ENCODE measurements around the gene MAPT. TPM values are rescaled to one million over a fixed set of nuclear protein-coding genes. Genes with fewer than 3 reads are reported as not detected.

The MAPT gene
- polyA plus RNA-seq, 2 donors = 4.5 to 4.7 TPM

DNA sequence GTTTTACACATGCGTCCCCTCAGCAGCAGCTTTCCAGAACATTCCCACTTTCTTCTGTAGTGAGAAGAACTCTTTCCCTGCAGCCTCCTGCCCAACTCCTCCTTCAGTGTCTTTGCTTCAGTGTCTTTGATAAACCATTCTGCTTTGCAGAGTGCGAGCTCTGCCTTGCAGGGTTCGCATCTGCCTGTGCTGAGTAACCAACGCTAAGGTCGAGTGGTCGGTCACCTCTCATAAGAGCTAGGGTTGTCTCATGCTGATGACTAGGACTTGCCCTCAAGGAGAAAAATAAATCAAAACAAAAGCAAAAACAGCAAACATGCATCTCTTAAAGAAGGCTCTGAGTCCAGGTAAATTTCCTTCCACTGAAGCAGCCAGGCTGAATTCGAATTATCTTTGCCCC is 22.7 kb downstream of the MAPT start:
- WGBS, 2 donors = 73 to 76% methylated on average over 7 of the region's 7 CpGs
- H3K9me3 ChIP-seq (ENCODE audit: control insufficient read depth in 2 of 2, insufficient read depth in 1 of 2, low read depth in 1 of 2, low read length in 1 of 2) = peaks cover 0 to 2% of the 10 kb centered on the region in 2 donors
- no peaks in the 10 kb centered on the region for H3K4me1 ChIP-seq (ENCODE audit: control insufficient read depth in 2 of 2, insufficient read depth in 2 of 2, low read length in 1 of 2)
- H3K27ac ChIP-seq (ENCODE audit: low read depth in 2 of 2, low read length in 1 of 2) = no peak overlapping the region
- H3K4me3 ChIP-seq (ENCODE audit: low read depth in 1 of 2, low read length in 2 of 2) = no peak overlapping the region
- no peaks in the 10 kb centered on the region for H3K27me3 ChIP-seq (ENCODE audit: control insufficient read depth in 1 of 2, insufficient read depth in 2 of 2, low read length in 2 of 2)
- no peaks in the 10 kb centered on the region for H3K36me3 ChIP-seq (ENCODE audit: control insufficient read depth in 2 of 2, insufficient read depth in 2 of 2, low read length in 1 of 2)

DNA sequence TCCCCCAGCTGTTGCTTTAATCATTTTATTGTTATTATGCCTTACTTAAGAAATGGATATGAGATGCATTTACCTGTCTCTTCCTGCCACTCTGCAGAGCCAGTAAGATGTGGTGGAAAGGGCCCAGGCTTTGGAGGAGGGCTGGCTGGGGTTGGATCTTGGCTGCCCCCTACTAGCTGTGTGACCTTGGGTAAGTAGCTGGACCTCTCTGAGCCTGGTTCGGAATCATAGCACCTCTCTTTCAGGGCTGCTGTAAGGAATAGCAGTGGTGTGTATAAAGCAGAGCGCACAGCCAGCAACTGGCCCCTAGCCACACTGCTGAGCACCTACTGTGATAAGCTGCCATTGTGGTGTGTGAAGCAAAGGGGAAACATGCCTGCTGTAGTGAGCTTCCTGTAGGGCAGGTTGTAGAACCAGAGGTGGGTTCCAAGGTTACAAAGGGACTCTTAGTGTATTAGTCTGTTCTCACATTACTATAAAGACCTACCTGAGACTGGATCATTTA is 23.9 kb downstream of the MAPT start:
- Histone ChIP-seq H3K27ac (ENCODE audit: low read depth in 2 of 2, low read length in 1 of 2) (no peak overlapping the region), H3K4me3 (ENCODE audit: low read depth in 1 of 2, low read length in 2 of 2) (no peak overlapping the region), H3K9me3 (ENCODE audit: control insufficient read depth in 2 of 2, insufficient read depth in 1 of 2, low read depth in 1 of 2, low read length in 1 of 2) (peaks cover 0 to 2% of the 10 kb centered on the region in 2 donors), H3K27me3 (ENCODE audit: control insufficient read depth in 1 of 2, insufficient read depth in 2 of 2, low read length in 2 of 2) (no peaks in the 10 kb centered on the region), H3K36me3 (ENCODE audit: control insufficient read depth in 2 of 2, insufficient read depth in 2 of 2, low read length in 1 of 2) (no peaks in the 10 kb centered on the region), H3K4me1 (ENCODE audit: control insufficient read depth in 2 of 2, insufficient read depth in 2 of 2, low read length in 1 of 2) (no peaks in the 10 kb centered on the region)
- WGBS, 2 donors = 93 to 95% methylated on average over 2 of the region's 2 CpGs

DNA sequence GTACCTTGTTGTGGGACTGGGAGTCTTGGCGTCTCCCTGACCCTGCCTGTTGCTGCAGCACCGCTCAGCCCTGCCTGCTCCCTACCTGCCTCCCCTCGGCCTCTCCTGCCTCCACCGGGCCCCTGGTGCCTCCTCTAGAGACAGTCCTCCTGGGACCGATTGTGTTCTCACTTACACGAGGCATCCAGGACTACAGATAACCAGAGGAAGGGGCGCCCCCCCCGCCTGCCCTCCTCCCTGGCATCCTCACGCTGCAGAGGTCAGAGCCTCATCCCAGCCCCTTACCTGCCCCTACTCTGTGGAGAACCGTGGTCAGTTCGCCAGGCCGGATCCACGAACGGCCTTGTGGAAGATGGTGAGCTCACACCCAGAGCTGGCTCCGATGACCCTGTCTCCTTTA is 24.8 kb downstream of the MAPT start:
- 80% methylated on average over 15 of the region's 15 CpGs for WGBS, 2 donors
- no peak overlapping the region for H3K27ac ChIP-seq (ENCODE audit: low read depth in 2 of 2, low read length in 1 of 2)
- no peaks in the 10 kb centered on the region for H3K4me1 ChIP-seq (ENCODE audit: control insufficient read depth in 2 of 2, insufficient read depth in 2 of 2, low read length in 1 of 2)
- no peaks in the 10 kb centered on the region for H3K27me3 ChIP-seq (ENCODE audit: control insufficient read depth in 1 of 2, insufficient read depth in 2 of 2, low read length in 2 of 2)
- H3K36me3 ChIP-seq (ENCODE audit: control insufficient read depth in 2 of 2, insufficient read depth in 2 of 2, low read length in 1 of 2) = no peaks in the 10 kb centered on the region
- no peak overlapping the region for H3K4me3 ChIP-seq (ENCODE audit: low read depth in 1 of 2, low read length in 2 of 2)
- no peaks in the 10 kb centered on the region for H3K9me3 ChIP-seq (ENCODE audit: control insufficient read depth in 2 of 2, insufficient read depth in 1 of 2, low read depth in 1 of 2, low read length in 1 of 2)

DNA sequence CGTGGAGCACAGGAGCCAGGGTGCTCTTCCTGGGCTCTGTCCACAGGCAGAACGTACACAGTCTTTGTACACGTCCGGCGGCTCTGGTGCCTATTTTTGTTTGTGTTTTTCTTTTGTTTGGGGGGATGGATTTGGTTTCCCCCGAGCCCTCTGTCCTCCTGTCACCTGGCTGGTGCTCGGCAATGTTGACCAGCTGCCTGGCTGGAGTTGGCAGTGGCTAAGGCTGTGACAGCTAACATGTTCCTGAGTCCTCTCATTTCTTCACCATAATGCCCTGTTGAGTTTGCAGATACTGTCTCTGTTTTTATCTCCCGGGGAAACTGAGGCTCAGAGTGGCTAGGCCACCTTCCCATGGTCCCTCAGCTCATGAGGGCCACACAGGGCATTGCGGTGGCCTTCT is 25.7 kb downstream of the MAPT start:
- WGBS, 2 donors = 74 to 82% methylated on average over 9 of the region's 9 CpGs
- no peaks in the 10 kb centered on the region for H3K4me1 ChIP-seq (ENCODE audit: control insufficient read depth in 2 of 2, insufficient read depth in 2 of 2, low read length in 1 of 2)
- H3K4me3 ChIP-seq (ENCODE audit: low read depth in 1 of 2, low read length in 2 of 2) = no peak overlapping the region
- H3K9me3 ChIP-seq (ENCODE audit: control insufficient read depth in 2 of 2, insufficient read depth in 1 of 2, low read depth in 1 of 2, low read length in 1 of 2) = no peaks in the 10 kb centered on the region
- H3K27ac ChIP-seq (ENCODE audit: low read depth in 2 of 2, low read length in 1 of 2) = no peak overlapping the region
- H3K36me3 ChIP-seq (ENCODE audit: control insufficient read depth in 2 of 2, insufficient read depth in 2 of 2, low read length in 1 of 2) = no peaks in the 10 kb centered on the region
- H3K27me3 ChIP-seq (ENCODE audit: control insufficient read depth in 1 of 2, insufficient read depth in 2 of 2, low read length in 2 of 2) = no peaks in the 10 kb centered on the region

DNA sequence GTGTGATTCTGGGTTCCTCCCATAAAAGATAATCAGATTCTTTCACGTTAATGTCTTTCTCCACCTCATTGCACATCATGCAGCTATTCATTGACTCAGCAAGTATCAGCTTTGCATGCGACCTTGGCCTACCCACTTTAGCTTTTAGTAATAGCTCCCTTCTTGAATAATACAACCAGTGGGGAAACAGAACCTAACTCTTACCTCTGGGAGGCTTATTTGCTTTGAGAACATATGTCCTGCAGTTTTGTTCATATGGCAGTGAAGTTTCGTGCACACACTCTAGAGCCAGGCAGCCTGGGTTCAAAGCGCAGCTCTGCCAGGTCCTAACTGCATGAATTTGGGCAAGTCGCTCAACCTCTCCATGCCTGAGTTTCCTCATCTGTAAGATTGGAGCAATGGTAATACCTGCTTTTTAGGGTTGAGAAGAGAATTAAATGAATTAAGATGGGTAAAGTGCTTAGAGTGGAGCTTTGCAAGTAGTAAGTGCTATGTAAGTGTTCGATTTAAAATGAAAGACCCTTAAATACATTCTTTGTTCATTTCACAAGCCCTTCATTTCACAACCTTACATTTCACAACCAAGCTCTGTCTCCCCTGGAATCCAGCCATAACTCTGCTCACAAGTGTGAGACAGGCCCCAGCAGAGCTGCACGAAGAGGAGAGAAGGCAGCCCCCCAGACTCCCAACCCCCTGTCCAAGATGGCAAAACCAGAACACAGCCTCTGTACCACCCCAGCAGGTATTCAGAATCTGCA is 29.3 kb downstream of the MAPT start:
- H3K36me3 ChIP-seq (ENCODE audit: control insufficient read depth in 2 of 2, insufficient read depth in 2 of 2, low read length in 1 of 2) = no peaks in the 10 kb centered on the region
- no peak overlapping the region for H3K4me3 ChIP-seq (ENCODE audit: low read depth in 1 of 2, low read length in 2 of 2)
- H3K27me3 ChIP-seq (ENCODE audit: control insufficient read depth in 1 of 2, insufficient read depth in 2 of 2, low read length in 2 of 2) = no peaks in the 10 kb centered on the region
- H3K9me3 ChIP-seq (ENCODE audit: control insufficient read depth in 2 of 2, insufficient read depth in 1 of 2, low read depth in 1 of 2, low read length in 1 of 2) = peaks cover 0 to 3% of the 10 kb centered on the region in 2 donors
- no peaks in the 10 kb centered on the region for H3K4me1 ChIP-seq (ENCODE audit: control insufficient read depth in 2 of 2, insufficient read depth in 2 of 2, low read length in 1 of 2)
- no peak overlapping the region for H3K27ac ChIP-seq (ENCODE audit: low read depth in 2 of 2, low read length in 1 of 2)
- WGBS, 2 donors = 73 to 81% methylated on average over 7 of the region's 7 CpGs

DNA sequence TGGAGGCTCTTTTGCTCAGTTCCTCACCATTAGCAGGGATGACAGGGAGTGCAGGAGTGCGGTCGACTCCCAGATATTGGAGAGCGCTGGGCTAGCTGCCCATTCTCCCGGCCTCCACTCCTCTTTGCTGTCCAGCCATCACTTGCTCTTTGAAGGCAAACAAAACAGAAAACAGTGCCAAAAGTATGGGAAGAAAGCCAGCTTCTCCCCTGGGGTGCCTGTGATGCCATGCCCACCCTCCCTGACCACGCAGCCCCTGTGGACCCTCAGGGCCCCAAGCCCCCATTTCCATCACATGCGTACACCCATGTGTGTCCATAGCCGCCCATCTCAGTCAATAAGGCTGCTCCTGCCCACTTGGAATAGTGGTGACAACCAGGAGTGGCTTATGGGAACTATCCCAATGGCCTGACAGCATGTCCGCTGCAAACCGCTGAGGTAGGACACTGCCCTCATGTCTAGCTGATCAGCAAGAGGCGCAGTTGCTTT is 30.0 kb downstream of the MAPT start:
- Histone ChIP-seq H3K4me3 (ENCODE audit: low read depth in 1 of 2, low read length in 2 of 2) (no peak overlapping the region), H3K27me3 (ENCODE audit: control insufficient read depth in 1 of 2, insufficient read depth in 2 of 2, low read length in 2 of 2) (no peaks in the 10 kb centered on the region), H3K36me3 (ENCODE audit: control insufficient read depth in 2 of 2, insufficient read depth in 2 of 2, low read length in 1 of 2) (no peaks in the 10 kb centered on the region), H3K27ac (ENCODE audit: low read depth in 2 of 2, low read length in 1 of 2) (no peak overlapping the region), H3K4me1 (ENCODE audit: control insufficient read depth in 2 of 2, insufficient read depth in 2 of 2, low read length in 1 of 2) (no peaks in the 10 kb centered on the region), H3K9me3 (ENCODE audit: control insufficient read depth in 2 of 2, insufficient read depth in 1 of 2, low read depth in 1 of 2, low read length in 1 of 2) (peaks cover 0 to 3% of the 10 kb centered on the region in 2 donors)
- 81 to 85% methylated on average over 10 of the region's 10 CpGs for WGBS, 2 donors

DNA sequence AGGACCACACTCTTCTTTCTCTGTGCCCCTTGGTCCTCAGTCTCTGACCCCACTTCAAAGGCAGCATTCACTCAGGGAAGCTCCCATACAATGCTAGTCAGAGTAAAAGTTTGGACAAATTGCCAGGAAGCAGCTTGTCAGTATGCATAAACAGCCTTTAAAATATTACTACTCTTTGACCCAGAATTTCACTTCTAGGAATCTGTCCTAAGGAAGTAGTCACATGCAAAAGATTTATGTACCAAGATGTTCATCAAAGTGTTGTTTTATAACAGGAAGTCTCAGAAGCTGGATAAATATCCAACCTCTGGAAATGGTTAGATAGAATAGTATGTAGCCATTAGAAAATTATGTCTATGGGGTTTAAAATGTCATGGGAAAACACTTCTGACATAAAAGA is 31.0 kb downstream of the MAPT start:
- no peaks in the 10 kb centered on the region for H3K27me3 ChIP-seq (ENCODE audit: control insufficient read depth in 1 of 2, insufficient read depth in 2 of 2, low read length in 2 of 2)
- H3K4me3 ChIP-seq (ENCODE audit: low read depth in 1 of 2, low read length in 2 of 2) = no peak overlapping the region
- H3K4me1 ChIP-seq (ENCODE audit: control insufficient read depth in 2 of 2, insufficient read depth in 2 of 2, low read length in 1 of 2) = no peaks in the 10 kb centered on the region
- H3K27ac ChIP-seq (ENCODE audit: low read depth in 2 of 2, low read length in 1 of 2) = no peak overlapping the region
- H3K36me3 ChIP-seq (ENCODE audit: control insufficient read depth in 2 of 2, insufficient read depth in 2 of 2, low read length in 1 of 2) = no peaks in the 10 kb centered on the region
- peaks cover 0 to 3% of the 10 kb centered on the region in 2 donors for H3K9me3 ChIP-seq (ENCODE audit: control insufficient read depth in 2 of 2, insufficient read depth in 1 of 2, low read depth in 1 of 2, low read length in 1 of 2)

DNA sequence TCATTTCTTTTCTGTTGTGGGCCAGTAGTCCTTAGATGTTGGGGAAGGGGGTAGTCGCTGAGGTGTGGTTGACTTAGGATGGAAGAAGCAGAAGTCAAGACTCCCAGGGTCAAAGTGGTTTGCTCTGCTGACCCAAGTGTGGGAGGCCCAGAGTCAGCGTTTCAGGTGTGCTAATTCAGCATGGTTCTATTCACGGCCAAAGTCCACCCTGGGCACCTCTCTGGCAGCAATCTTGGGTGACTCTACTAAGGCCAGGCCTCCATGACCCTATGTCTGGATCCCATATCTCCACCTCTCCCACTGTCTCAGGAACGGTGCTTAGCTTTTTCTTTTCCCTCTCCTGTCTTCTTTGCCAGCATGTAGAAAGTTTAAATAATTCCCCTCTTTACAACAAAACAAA is 32.9 kb downstream of the MAPT start:
- H3K27me3 ChIP-seq (ENCODE audit: control insufficient read depth in 1 of 2, insufficient read depth in 2 of 2, low read length in 2 of 2) = no peaks in the 10 kb centered on the region
- H3K9me3 ChIP-seq (ENCODE audit: control insufficient read depth in 2 of 2, insufficient read depth in 1 of 2, low read depth in 1 of 2, low read length in 1 of 2) = peaks cover 0 to 3% of the 10 kb centered on the region in 2 donors
- H3K4me1 ChIP-seq (ENCODE audit: control insufficient read depth in 2 of 2, insufficient read depth in 2 of 2, low read length in 1 of 2) = no peaks in the 10 kb centered on the region
- no peaks in the 10 kb centered on the region for H3K36me3 ChIP-seq (ENCODE audit: control insufficient read depth in 2 of 2, insufficient read depth in 2 of 2, low read length in 1 of 2)
- 82 to 89% methylated on average over 4 of the region's 4 CpGs for WGBS, 2 donors
- no peak overlapping the region for H3K4me3 ChIP-seq (ENCODE audit: low read depth in 1 of 2, low read length in 2 of 2)
- H3K27ac ChIP-seq (ENCODE audit: low read depth in 2 of 2, low read length in 1 of 2) = no peak overlapping the region

DNA sequence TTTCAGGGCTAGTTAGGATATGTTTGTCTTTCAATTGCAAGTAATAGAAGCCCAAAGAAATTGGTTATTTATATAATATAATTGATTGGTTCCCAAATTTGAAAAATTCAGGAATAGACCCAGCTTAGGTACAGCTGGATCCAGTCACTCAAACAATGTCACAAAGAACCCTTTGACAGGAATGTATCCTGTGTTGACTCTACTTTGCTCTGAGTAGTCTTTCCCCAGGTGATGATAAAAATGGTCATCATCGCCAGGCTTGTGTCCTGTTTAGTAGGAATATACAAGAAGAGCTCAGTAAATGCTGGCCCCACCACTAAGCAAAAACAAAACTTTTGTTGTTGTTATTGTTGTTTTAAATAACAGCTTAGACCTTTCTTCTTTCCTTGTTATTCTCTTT is 35.0 kb downstream of the MAPT start:
- WGBS, 2 donors = 100% methylated on average over 1 of the region's 1 CpG
- H3K4me1 ChIP-seq (ENCODE audit: control insufficient read depth in 2 of 2, insufficient read depth in 2 of 2, low read length in 1 of 2) = no peaks in the 10 kb centered on the region
- H3K27me3 ChIP-seq (ENCODE audit: control insufficient read depth in 1 of 2, insufficient read depth in 2 of 2, low read length in 2 of 2) = no peaks in the 10 kb centered on the region
- no peak overlapping the region for H3K4me3 ChIP-seq (ENCODE audit: low read depth in 1 of 2, low read length in 2 of 2)
- H3K27ac ChIP-seq (ENCODE audit: low read depth in 2 of 2, low read length in 1 of 2) = no peak overlapping the region
- no peaks in the 10 kb centered on the region for H3K36me3 ChIP-seq (ENCODE audit: control insufficient read depth in 2 of 2, insufficient read depth in 2 of 2, low read length in 1 of 2)
- peaks cover 0 to 3% of the 10 kb centered on the region in 2 donors for H3K9me3 ChIP-seq (ENCODE audit: control insufficient read depth in 2 of 2, insufficient read depth in 1 of 2, low read depth in 1 of 2, low read length in 1 of 2)

DNA sequence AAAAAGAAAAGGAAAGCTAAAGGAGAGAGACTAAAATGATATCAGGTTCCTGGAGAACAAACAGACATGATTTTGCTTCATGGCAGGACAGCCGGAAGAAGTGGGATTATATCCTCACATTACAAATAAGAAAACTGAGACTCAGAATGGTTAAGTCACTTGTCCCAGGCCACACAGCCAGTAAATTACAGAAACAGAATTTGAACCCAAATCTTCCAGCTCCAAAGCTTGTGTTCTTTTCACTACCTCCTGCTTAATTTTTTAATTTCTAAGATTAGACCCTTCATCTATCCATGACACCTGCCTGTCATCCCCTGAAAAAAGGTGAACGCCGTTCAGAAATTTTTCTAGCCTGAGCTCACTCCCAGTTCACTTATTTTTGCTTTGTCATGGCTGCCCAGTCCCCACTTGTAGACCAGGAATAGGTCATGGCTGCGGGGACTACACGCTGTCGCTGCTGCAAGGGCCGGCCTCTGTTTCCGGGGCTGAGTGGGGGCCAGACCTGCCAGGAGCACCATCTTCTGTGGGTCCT is 36.1 kb downstream of the MAPT start:
- H3K27me3 ChIP-seq (ENCODE audit: control insufficient read depth in 1 of 2, insufficient read depth in 2 of 2, low read length in 2 of 2) = no peaks in the 10 kb centered on the region
- peaks cover 0 to 3% of the 10 kb centered on the region in 2 donors for H3K9me3 ChIP-seq (ENCODE audit: control insufficient read depth in 2 of 2, insufficient read depth in 1 of 2, low read depth in 1 of 2, low read length in 1 of 2)
- no peak overlapping the region for H3K27ac ChIP-seq (ENCODE audit: low read depth in 2 of 2, low read length in 1 of 2)
- H3K4me3 ChIP-seq (ENCODE audit: low read depth in 1 of 2, low read length in 2 of 2) = no peak overlapping the region
- no peaks in the 10 kb centered on the region for H3K36me3 ChIP-seq (ENCODE audit: control insufficient read depth in 2 of 2, insufficient read depth in 2 of 2, low read length in 1 of 2)
- WGBS, 2 donors = 90 to 92% methylated on average over 8 of the region's 8 CpGs
- no peaks in the 10 kb centered on the region for H3K4me1 ChIP-seq (ENCODE audit: control insufficient read depth in 2 of 2, insufficient read depth in 2 of 2, low read length in 1 of 2)

All from esophagus (tissue), 2 donors.